ENCODE data around the gene PLK5. TPM values are rescaled to one million over a fixed set of nuclear protein-coding genes. Genes with fewer than 3 reads are reported as not detected.

The PLK5 gene
- total RNA-seq, 1 donor from 2014 or later: not detected

GRCh38 chr19:1505991-1506881, 17.6 kb upstream of the PLK5 start:
- Mint-ChIP-seq H3K27me3 (ENCODE audit: low read depth) (peaks cover 60% of the 10 kb centered on the region), H3K36me3 (ENCODE audit: low read depth) (no peaks in the 10 kb centered on the region), H3K9me3 (peaks cover 2% of the 10 kb centered on the region), H3K4me1 (peaks cover 14% of the 10 kb centered on the region), H3K27ac (ENCODE audit: unreplicated experiment) (peak overlapping the region; percentile 68), H3K4me3 (peak overlapping the region; percentile 57)
- no peak for DNase-seq (ENCODE audit: low read depth, low spot score)
- no peak for TF ChIP-seq CTCF (conservative IDR thresholded peaks at IDR 0.05)

- TF ChIP-seq CTCF (conservative IDR thresholded peaks at IDR 0.05): no peak
- Mint-ChIP-seq H3K4me1 (peaks cover 14% of the 10 kb centered on the region), H3K27ac (ENCODE audit: unreplicated experiment) (no peak overlapping the region), H3K36me3 (ENCODE audit: low read depth) (no peaks in the 10 kb centered on the region), H3K4me3 (no peak overlapping the region), H3K9me3 (peaks cover 2% of the 10 kb centered on the region), H3K27me3 (ENCODE audit: low read depth) (peaks cover 69% of the 10 kb centered on the region)
- no peak for DNase-seq (ENCODE audit: low read depth, low spot score)
These were observed 16.7 kb upstream of the PLK5 start for GRCh38 chr19:1507192-1507660.

- TF ChIP-seq CTCF (conservative IDR thresholded peaks at IDR 0.05): no peak
These were observed 15.9 kb upstream of the PLK5 start for GRCh38 chr19:1507763-1508506.

GRCh38 chr19:1508507-1508856, 15.4 kb upstream of the PLK5 start:
- peaks cover 14% of the 10 kb centered on the region for H3K4me1 Mint-ChIP-seq
- H3K4me3 Mint-ChIP-seq: peak overlapping the region; percentile 88
- no peak for TF ChIP-seq CTCF (conservative IDR thresholded peaks at IDR 0.05)
- H3K27me3 Mint-ChIP-seq (ENCODE audit: low read depth): peaks cover 66% of the 10 kb centered on the region
- peaks cover 2% of the 10 kb centered on the region for H3K9me3 Mint-ChIP-seq
- no peak overlapping the region for H3K27ac Mint-ChIP-seq (ENCODE audit: unreplicated experiment)
- no peak for DNase-seq (ENCODE audit: low read depth, low spot score)
- no peaks in the 10 kb centered on the region for H3K36me3 Mint-ChIP-seq (ENCODE audit: low read depth)

More at GRCh38 chr19:1507763-1508506, 15.9 kb upstream of the PLK5 start:
- DNase-seq (ENCODE audit: low read depth, low spot score): peak; percentile 93
- peaks cover 2% of the 10 kb centered on the region for H3K9me3 Mint-ChIP-seq
- peak overlapping the region; percentile 88 for H3K4me3 Mint-ChIP-seq
- peak overlapping the region; percentile 99 for H3K27ac Mint-ChIP-seq (ENCODE audit: unreplicated experiment)
- H3K36me3 Mint-ChIP-seq (ENCODE audit: low read depth): no peaks in the 10 kb centered on the region
- H3K4me1 Mint-ChIP-seq: peaks cover 14% of the 10 kb centered on the region
- H3K27me3 Mint-ChIP-seq (ENCODE audit: low read depth): peaks cover 71% of the 10 kb centered on the region

- Mint-ChIP-seq H3K27me3 (ENCODE audit: low read depth) (peaks cover 62% of the 10 kb centered on the region), H3K9me3 (peaks cover 2% of the 10 kb centered on the region), H3K27ac (ENCODE audit: unreplicated experiment) (no peak overlapping the region), H3K4me1 (peaks cover 10% of the 10 kb centered on the region), H3K4me3 (peak overlapping the region; percentile 32), H3K36me3 (ENCODE audit: low read depth) (no peaks in the 10 kb centered on the region)
- TF ChIP-seq CTCF (conservative IDR thresholded peaks at IDR 0.05): no peak
- DNase-seq (ENCODE audit: low read depth, low spot score): no peak
These were observed 14.1 kb upstream of the PLK5 start for GRCh38 chr19:1509602-1510441.
